ENCODE results near the gene GSG1. TPM values are rescaled to one million over a fixed set of nuclear protein-coding genes. Genes with fewer than 3 reads are reported as not detected.

Gene GSG1
- total RNA-seq, 1 donor from 2014 or later: not detected

GRCh38 chr12:13075118-13075480, 28.4 kb downstream of the GSG1 start:
- no peak for TF ChIP-seq CTCF (IDR thresholded peaks at IDR 0.05; ENCODE audit: unreplicated experiment)
- Mint-ChIP-seq H3K9me3 (no peaks in the 10 kb centered on the region), H3K27ac (no peak overlapping the region), H3K4me1 (peaks cover 17% of the 10 kb centered on the region), H3K4me3 (no peak overlapping the region), H3K36me3 (peaks cover 30% of the 10 kb centered on the region), H3K27me3 (ENCODE audit: low read depth) (no peaks in the 10 kb centered on the region)
- DNase-seq (ENCODE audit: low spot score in 2 of 2, unreplicated experiment in 2 of 2): no peak

DNA sequence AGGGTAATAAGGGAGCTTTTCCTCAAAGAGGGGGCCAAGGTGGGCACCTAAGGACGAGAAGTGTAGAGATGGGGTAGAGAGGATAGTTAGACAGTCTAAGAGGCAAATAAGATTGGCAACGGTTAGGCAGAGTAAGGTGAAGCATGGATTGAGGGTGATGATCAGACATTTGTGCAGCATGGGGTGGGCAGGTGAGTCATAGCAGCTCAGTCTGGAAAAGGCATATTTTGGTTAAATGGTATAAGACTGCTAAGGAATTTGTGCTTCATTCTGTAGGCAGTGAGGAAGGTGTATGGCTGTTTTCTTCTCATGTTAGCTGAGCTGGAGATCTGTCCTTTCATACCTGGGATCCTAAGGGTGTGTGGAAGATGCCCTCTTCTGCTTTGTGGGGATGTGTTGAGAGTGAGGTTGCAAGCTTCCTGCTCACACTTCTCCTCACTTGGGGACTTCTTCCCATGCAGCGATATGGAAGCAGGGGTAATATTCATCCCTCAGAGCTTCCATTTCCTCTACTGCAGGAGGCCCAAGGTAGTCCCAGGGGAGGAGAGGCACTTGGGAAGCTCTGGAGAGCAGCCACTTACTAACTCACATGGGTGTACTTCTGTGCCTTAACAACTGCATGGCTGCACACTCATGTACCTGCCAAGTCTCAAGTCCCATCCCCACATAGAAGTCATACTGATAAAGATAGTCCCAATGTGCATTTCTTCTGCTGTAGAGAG, 28.9 kb downstream of the GSG1 start:
- Mint-ChIP-seq H3K4me1 (peaks cover 17% of the 10 kb centered on the region), H3K27ac (no peak overlapping the region), H3K36me3 (peaks cover 25% of the 10 kb centered on the region), H3K27me3 (ENCODE audit: low read depth) (no peaks in the 10 kb centered on the region), H3K4me3 (no peak overlapping the region), H3K9me3 (no peaks in the 10 kb centered on the region)
- no peak for TF ChIP-seq CTCF (IDR thresholded peaks at IDR 0.05; ENCODE audit: unreplicated experiment)
- no peak for DNase-seq (ENCODE audit: low spot score in 2 of 2, unreplicated experiment in 2 of 2)

DNA sequence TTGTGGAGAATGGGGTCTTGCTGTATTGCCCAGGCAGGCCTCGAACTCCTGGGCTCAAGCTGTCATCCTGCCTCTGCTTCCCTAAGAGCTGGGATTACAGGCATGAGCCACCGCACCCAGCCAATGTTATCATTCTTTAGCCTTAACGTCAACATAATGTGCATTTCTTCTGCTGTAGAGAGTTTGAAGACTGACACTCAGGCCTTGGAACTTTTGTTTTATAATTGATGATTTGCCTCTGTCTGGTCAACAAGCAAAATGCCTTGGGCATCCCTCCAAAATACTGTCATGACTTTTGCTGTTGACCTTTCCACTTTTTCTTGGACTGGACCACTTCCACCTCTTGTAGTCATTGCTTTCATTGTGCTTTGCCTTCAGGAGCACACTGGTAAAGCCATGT, 30.3 kb downstream of the GSG1 start:
- no peak overlapping the region for H3K27ac Mint-ChIP-seq
- H3K4me1 Mint-ChIP-seq: peaks cover 17% of the 10 kb centered on the region
- no peaks in the 10 kb centered on the region for H3K9me3 Mint-ChIP-seq
- no peak for DNase-seq (ENCODE audit: low spot score in 2 of 2, unreplicated experiment in 2 of 2)
- no peak for TF ChIP-seq CTCF (IDR thresholded peaks at IDR 0.05; ENCODE audit: unreplicated experiment)
- peaks cover 27% of the 10 kb centered on the region for H3K36me3 Mint-ChIP-seq
- no peaks in the 10 kb centered on the region for H3K27me3 Mint-ChIP-seq (ENCODE audit: low read depth)
- no peak overlapping the region for H3K4me3 Mint-ChIP-seq

- H3K36me3 Mint-ChIP-seq: peaks cover 29% of the 10 kb centered on the region
- no peak overlapping the region for H3K4me3 Mint-ChIP-seq
- H3K27ac Mint-ChIP-seq: no peak overlapping the region
- DNase-seq (ENCODE audit: low spot score in 2 of 2, unreplicated experiment in 2 of 2): no peak
- H3K4me1 Mint-ChIP-seq: peaks cover 17% of the 10 kb centered on the region
- no peak for TF ChIP-seq CTCF (IDR thresholded peaks at IDR 0.05; ENCODE audit: unreplicated experiment)
- H3K27me3 Mint-ChIP-seq (ENCODE audit: low read depth): no peaks in the 10 kb centered on the region
- no peaks in the 10 kb centered on the region for H3K9me3 Mint-ChIP-seq
Measured at GRCh38 chr12:13071305-13072280, 31.9 kb downstream of the GSG1 start.

DNA sequence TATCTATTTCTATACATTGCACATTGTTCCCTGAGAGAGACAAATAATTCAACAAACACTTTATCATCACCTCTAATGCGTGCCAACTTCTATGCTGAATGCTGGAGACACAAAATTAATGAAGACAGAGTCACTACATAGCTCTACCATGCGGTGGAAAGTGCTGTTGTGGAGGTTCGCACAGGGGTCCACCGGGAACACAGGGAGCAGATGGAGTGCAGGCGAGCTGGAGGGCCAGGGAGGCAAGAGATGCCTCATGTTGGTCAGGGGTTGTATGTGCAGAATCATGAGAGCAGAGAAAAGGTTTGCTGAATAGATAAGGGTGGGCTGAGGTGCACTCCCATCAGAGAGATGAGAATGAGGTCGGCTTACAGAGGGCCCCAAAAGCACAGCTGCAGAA, 34.1 kb downstream of the GSG1 start:
- TF ChIP-seq CTCF (IDR thresholded peaks at IDR 0.05; ENCODE audit: unreplicated experiment): no peak
- no peaks in the 10 kb centered on the region for H3K27me3 Mint-ChIP-seq (ENCODE audit: low read depth)
- no peak overlapping the region for H3K4me3 Mint-ChIP-seq
- H3K36me3 Mint-ChIP-seq: peaks cover 27% of the 10 kb centered on the region
- H3K9me3 Mint-ChIP-seq: no peaks in the 10 kb centered on the region
- peaks cover 3% of the 10 kb centered on the region for H3K4me1 Mint-ChIP-seq
- DNase-seq (ENCODE audit: low spot score in 2 of 2, unreplicated experiment in 2 of 2): no peak
- no peak overlapping the region for H3K27ac Mint-ChIP-seq
